ENCODE data around the gene FLNC. TPM values are rescaled to one million over a fixed set of nuclear protein-coding genes. Genes with fewer than 3 reads are reported as not detected.
A peak's percentile ranks its signal among the peaks of the same experiment; 100 is the strongest.

Gene FLNC
- total RNA-seq, 4 donors from 2014 or later, result 21.3 to 234 (median 57.9) TPM

DNA sequence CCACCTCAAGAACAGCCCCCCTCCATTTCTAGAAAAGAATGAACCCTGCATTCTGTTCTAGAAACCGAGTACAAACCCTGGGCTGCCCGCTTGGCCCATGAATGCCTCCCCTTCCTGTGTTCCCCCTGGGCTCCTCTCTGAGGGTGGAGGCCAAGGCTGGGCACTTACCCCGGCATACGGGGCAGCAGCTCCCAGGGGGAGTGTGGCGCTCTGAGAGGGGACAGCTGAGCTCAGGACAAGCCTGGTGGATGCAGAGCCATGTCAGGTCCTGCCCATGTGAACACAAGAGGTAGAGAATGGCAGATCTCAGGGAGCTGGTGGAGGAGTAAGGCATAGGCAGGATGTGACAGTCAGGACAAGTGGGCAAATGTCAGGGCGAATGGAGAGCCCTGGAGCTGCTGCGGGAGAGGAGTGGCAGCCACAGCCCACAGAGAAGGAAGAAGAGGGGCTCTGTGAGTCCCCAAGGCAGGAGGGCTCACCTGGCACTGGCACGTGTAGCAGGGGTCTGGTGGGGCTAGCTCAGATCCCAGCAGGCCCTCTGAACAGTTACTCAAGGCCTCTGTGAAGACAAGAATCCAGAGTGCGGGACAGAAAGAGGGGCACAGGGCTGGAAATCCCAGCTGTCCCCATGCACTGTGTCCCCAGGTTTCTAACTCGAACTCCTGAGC lies 51.4 kb downstream of the FLNC start:
- TF ChIP-seq EP300 (IDR thresholded peaks at IDR 0.05; ENCODE audit: low read depth) (no peak), POLR2AphosphoS5 (IDR thresholded peaks at IDR 0.05) (no peak), POLR2A (IDR thresholded peaks at IDR 0.05) (no peak)
- TF ChIP-seq, protein P1, sequence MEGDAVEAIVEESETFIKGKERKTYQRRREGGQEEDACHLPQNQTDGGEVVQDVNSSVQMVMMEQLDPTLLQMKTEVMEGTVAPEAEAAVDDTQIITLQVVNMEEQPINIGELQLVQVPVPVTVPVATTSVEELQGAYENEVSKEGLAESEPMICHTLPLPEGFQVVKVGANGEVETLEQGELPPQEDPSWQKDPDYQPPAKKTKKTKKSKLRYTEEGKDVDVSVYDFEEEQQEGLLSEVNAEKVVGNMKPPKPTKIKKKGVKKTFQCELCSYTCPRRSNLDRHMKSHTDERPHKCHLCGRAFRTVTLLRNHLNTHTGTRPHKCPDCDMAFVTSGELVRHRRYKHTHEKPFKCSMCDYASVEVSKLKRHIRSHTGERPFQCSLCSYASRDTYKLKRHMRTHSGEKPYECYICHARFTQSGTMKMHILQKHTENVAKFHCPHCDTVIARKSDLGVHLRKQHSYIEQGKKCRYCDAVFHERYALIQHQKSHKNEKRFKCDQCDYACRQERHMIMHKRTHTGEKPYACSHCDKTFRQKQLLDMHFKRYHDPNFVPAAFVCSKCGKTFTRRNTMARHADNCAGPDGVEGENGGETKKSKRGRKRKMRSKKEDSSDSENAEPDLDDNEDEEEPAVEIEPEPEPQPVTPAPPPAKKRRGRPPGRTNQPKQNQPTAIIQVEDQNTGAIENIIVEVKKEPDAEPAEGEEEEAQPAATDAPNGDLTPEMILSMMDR (IDR thresholded peaks at IDR 0.05), result no peak
- no peak for DNase-seq
- in situ Hi-C loops (cut with MboI; ENCODE audit: low pct_ligation_motif_present in 1 of 4, low pct_unique_long_range_greater_than_20kb in 1 of 4, low sequenced_read_pairs in 3 of 4) (loop anchor here in 1 of 4 donors (25.0 kb wide), 1 partner anchor 269 kb away; no protein-coding TSS in a partner anchor), intact Hi-C loops (cut with DNase I; ENCODE audit: low total_unique reads) (loop anchor here (10.0 kb wide), 1 partner anchor 407 kb away; the partner anchor contains the start of gene METTL2B)
- Histone ChIP-seq H3K27me3 (no peaks in the 10 kb centered on the region), H3K9me3 (no peaks in the 10 kb centered on the region), H3K36me3 (no peaks in the 10 kb centered on the region), H3K27ac (no peak overlapping the region), H3K4me3 (no peak overlapping the region), H3K4me1 (peaks cover 0 to 4% (median 1%) of the 10 kb centered on the region in 4 donors)
- 80 to 91% methylated on average over 1 to 10 of the region's 10 CpGs for WGBS, 2 donors (ENCODE audit: low coverage in 1 of 2)

DNA sequence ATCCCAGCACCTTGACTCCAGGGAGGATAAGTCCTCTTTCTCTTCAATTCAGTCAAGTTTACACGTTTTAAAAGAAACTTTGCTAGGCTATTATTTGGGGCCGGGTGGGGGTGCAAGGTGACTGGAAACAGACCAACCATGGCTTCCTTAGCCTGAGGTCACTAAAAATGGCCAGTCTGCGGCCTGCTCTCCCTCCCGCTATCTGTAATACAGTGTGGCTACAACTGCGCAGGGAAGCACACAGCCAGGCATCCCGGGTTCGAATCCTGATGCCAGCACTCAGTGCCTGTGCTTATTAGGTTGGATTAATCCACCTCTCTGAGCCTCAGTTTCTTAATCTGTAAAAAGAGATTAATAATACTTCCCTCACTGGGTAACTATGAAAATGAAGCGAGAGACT lies 51.9 kb downstream of the FLNC start:
- H3K27ac ChIP-seq, result no peak overlapping the region
- H3K36me3 ChIP-seq, result no peaks in the 10 kb centered on the region
- in situ Hi-C loops (cut with MboI; ENCODE audit: low pct_ligation_motif_present in 1 of 4, low pct_unique_long_range_greater_than_20kb in 1 of 4, low sequenced_read_pairs in 3 of 4) (loop anchor here in 1 of 4 donors (25.0 kb wide), 1 partner anchor 270 kb away; no protein-coding TSS in a partner anchor), intact Hi-C loops (cut with DNase I; ENCODE audit: low total_unique reads) (loop anchor here (10.0 kb wide), 1 partner anchor 407 kb away; the partner anchor contains the start of gene METTL2B)
- no peaks in the 10 kb centered on the region for H3K4me1 ChIP-seq
- DNase-seq, result no peak
- H3K9me3 ChIP-seq, result no peaks in the 10 kb centered on the region
- H3K4me3 ChIP-seq, result no peak overlapping the region
- H3K27me3 ChIP-seq, result no peaks in the 10 kb centered on the region
- TF ChIP-seq POLR2A (IDR thresholded peaks at IDR 0.05), result no peak
- no peak for TF ChIP-seq EP300 (IDR thresholded peaks at IDR 0.05; ENCODE audit: low read depth)
- TF ChIP-seq POLR2AphosphoS5 (IDR thresholded peaks at IDR 0.05), result no peak
- TF ChIP-seq, protein P1 (IDR thresholded peaks at IDR 0.05), result no peak
- WGBS, 2 donors (ENCODE audit: low coverage in 1 of 2), result 90 to 100% methylated on average over 1 to 8 of the region's 8 CpGs

DNA sequence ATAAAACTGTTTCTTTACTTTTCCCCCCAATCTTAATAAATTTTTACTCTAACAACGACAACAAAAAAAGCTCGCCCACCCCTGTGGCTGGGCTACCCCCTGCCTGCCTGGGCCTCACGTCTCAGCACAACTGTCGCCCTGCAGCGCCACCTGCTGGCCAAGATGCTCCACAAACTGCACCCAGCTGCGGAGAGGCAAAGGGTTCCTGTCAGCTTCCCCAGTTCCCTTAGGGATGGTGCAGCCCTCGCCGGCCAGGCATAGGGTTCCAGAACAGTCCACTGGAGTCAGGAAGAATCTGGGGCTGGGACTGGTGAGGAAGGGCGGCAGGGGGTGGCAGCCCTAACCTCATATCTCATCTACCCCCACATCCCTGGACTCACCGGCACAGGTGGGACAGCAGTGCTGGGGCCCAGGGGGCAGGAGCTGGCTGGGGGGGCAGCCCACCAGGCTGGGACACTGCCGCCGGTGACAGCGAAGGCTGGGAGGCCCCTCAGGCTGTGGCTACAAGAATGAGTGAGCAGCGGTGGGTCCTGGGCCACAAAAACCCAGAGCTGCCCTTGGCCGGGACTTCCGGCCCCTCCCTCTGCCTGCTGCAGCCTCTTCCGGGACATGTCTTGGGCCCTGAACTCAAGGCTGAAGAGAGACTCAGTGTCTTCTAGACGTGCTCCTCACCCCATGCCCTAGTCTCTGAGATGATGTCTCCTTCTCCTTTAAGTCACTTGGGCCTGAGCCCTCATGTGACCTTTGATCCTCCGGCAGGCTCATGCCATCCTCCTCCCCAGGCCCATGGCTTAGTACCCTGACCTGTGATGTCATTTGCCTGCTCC lies 53.6 kb downstream of the FLNC start:
- 32% methylated on average over 19 of the region's 19 CpGs; no CpG with 5 or more reads in 1 of the 2 donors for WGBS, 2 donors (ENCODE audit: low coverage in 1 of 2)
- intact Hi-C loops (cut with DNase I; ENCODE audit: low total_unique reads) (loop anchor here (10.0 kb wide), 1 partner anchor 409 kb away; the partner anchor contains the start of gene METTL2B), in situ Hi-C loops (cut with MboI; ENCODE audit: low pct_ligation_motif_present in 1 of 4, low pct_unique_long_range_greater_than_20kb in 1 of 4, low sequenced_read_pairs in 3 of 4) (loop anchor here in 1 of 4 donors (25.0 kb wide), 1 partner anchor 272 kb away; no protein-coding TSS in a partner anchor)
- TF ChIP-seq, protein P1 (IDR thresholded peaks at IDR 0.05), result peak; percentile 93 to 98 (median 94)
- TF ChIP-seq POLR2AphosphoS5 (IDR thresholded peaks at IDR 0.05) (no peak), EP300 (IDR thresholded peaks at IDR 0.05; ENCODE audit: low read depth) (no peak), POLR2A (IDR thresholded peaks at IDR 0.05) (no peak)
- Histone ChIP-seq H3K4me1 (no peaks in the 10 kb centered on the region), H3K9me3 (no peaks in the 10 kb centered on the region), H3K27ac (no peak overlapping the region), H3K27me3 (peaks cover 2% of the 10 kb centered on the region), H3K4me3 (no peak overlapping the region), H3K36me3 (no peaks in the 10 kb centered on the region)
- peak; percentile 88 for DNase-seq
